GM13976 (cell line): Measurements from ENCODE around the gene CLCA4.

ENCODE experiments used
- DNase-seq: peaks from one replicate; pipeline ENCODE4 v3.0.0; 2012; ENCODE audit warnings: low spot score
- CTCF ChIP-seq: IDR thresholded peaks from 2 replicates; pipeline ENCODE4 v1.5.1; 2012; ENCODE audit warnings: borderline replicate concordance, mild to moderate bottlenecking; ENCODE audit not compliant: insufficient read depth; ENCODE audit errors: extremely low read depth, missing control alignments, control extremely low read depth
- in situ Hi-C: fragments of 300-500 bp; cut with MboI; formaldehyde crosslinking; loops from one replicate; pipeline ENCODE4 v1.12.0; 2022; ENCODE audit warnings: low sequenced_read_pairs, mixed read lengths, inconsistent platforms; ENCODE audit not compliant: unreplicated experiment

CLCA4 gene

GRCh38 chr1:86503406-86504136 is 43.3 kb upstream of the CLCA4 start:
- no peak for TF ChIP-seq CTCF
- no peak for DNase-seq
- in situ Hi-C loops = no loop called here

- DNase-seq = no peak
- in situ Hi-C loops = no loop called here
- no peak for TF ChIP-seq CTCF
Observed at GRCh38 chr1:86504137-86504479, 42.8 kb upstream of the CLCA4 start.

- in situ Hi-C loops = no loop called here
- DNase-seq = no peak
- TF ChIP-seq CTCF = no peak
Observed at GRCh38 chr1:86504895-86505563, 41.8 kb upstream of the CLCA4 start.

GRCh38 chr1:86505564-86505902 is 41.3 kb upstream of the CLCA4 start:
- TF ChIP-seq CTCF = no peak
- no peak for DNase-seq
- in situ Hi-C loops = no loop called here

- in situ Hi-C loops = no loop called here
- TF ChIP-seq CTCF = no peak
- no peak for DNase-seq
Observed at GRCh38 chr1:86507935-86508582, 38.8 kb upstream of the CLCA4 start.

- TF ChIP-seq CTCF = no peak
- no peak for DNase-seq
- in situ Hi-C loops = no loop called here
Observed at GRCh38 chr1:86508583-86508969, 38.3 kb upstream of the CLCA4 start.

GRCh38 chr1:86515597-86515996 is 31.3 kb upstream of the CLCA4 start:
- TF ChIP-seq CTCF = no peak
- DNase-seq = no peak
- in situ Hi-C loops = no loop called here
